ENCODE measurements around the gene FIBP.

GRCh38 chr11:65868076-65868667, 20.1 kb downstream of the FIBP start:
- TF ChIP-seq CTCF (conservative IDR thresholded peaks at IDR 0.05) = no peak
- TF ChIP-seq EZH2 (IDR thresholded peaks at IDR 0.05; ENCODE audit: low read depth) = no peak

All from PC-9 (cell line).